Panc1 (cell line): Measurements from ENCODE around the gene PRSS3. TPM values are rescaled to one million over a fixed set of nuclear protein-coding genes. Genes with fewer than 3 reads are reported as not detected.

Source experiments
- ATAC-seq: fragments of 200-7000 bp; cut with Tn5 transposase; 2 replicates; pipeline ENCODE4 v1.9.1; 2020; ENCODE audit warnings: mild to moderate bottlenecking, moderate library complexity
- BruUV-seq: library from RNA; stranded (reverse); fragments of 400-500 nt; replicated peaks from 2 replicates; lab custom pipeline; 2021; lab: Mats Ljungman, UMichigan
- CTCF ChIA-PET: fragments of 300-600 bp; sonication (Branson Sonifier 250); formaldehyde crosslinking; loops from one replicate; lab custom pipeline; 2022; ENCODE audit warnings: antibody characterized with exemption; lab: Charles Lee
- POLR2A ChIA-PET: fragments of 300-600 bp; sonication (Branson Sonifier 250); formaldehyde crosslinking; loops from one replicate; lab custom pipeline; 2022; ENCODE audit warnings: antibody characterized with exemption; lab: Charles Lee
- DNase-seq: peaks from one replicate; pipeline ENCODE4 v3.0.0-alpha.2; 2010; ENCODE audit warnings: low read depth, low spot score
- H3K27ac ChIP-seq: 2 replicates; pipeline ENCODE4 v1.5.1; 2011; ENCODE audit warnings: mild to moderate bottlenecking, low read length, inconsistent platforms
- H3K27me3 ChIP-seq: fragments of 200-500 bp; sonication (Bioruptor generic); 2 replicates; pipeline ENCODE4 v1.6.0; 2014; ENCODE audit warnings: low read length, inconsistent platforms; ENCODE audit not compliant: control insufficient read depth, insufficient read depth
- H3K36me3 ChIP-seq: fragments of 200-500 bp; sonication (Bioruptor generic); 2 replicates; pipeline ENCODE4 v1.5.1; 2014; ENCODE audit warnings: inconsistent platforms, mild to moderate bottlenecking, low read length, moderate library complexity; ENCODE audit not compliant: control insufficient read depth, insufficient read depth
- H3K4me1 ChIP-seq: 2 replicates; pipeline ENCODE4 v1.5.1; 2011; ENCODE audit warnings: inconsistent platforms, mild to moderate bottlenecking, low read length, moderate library complexity; ENCODE audit not compliant: control insufficient read depth, insufficient read depth
- H3K4me3 ChIP-seq, 2 experiments: 2 replicates each; pipeline ENCODE4 v1.5.1; 2011 to 2012; ENCODE audit warnings: low read depth in 2 of 2, low read length in 2 of 2, mild to moderate bottlenecking in 2 of 2, inconsistent platforms in 1 of 2, moderate library complexity in 1 of 2
- H3K9me3 ChIP-seq: fragments of 200-500 bp; sonication (Bioruptor generic); 2 replicates; pipeline ENCODE4 v1.5.1; 2014; ENCODE audit warnings: low read depth, mild to moderate bottlenecking, inconsistent platforms, low read length, moderate library complexity; ENCODE audit not compliant: control insufficient read depth, insufficient read depth
- CTCF ChIP-seq: fragments of 450-650 bp; IDR thresholded peaks from 2 replicates; pipeline ENCODE4 v1.5.1; 2017; ENCODE audit warnings: mild to moderate bottlenecking
- POLR2AphosphoS5 ChIP-seq: IDR thresholded peaks from 2 replicates; pipeline ENCODE4 v1.6.1; 2012; ENCODE audit warnings: mild to moderate bottlenecking, low read depth, low read length, moderate library complexity
- REST ChIP-seq, 2 experiments: IDR thresholded peaks; 2 replicates each; pipeline ENCODE4 v1.6.1; 2011 to 2012; ENCODE audit warnings: low read depth in 2 of 2, control low read depth in 1 of 2, low read length in 1 of 2, mild to moderate bottlenecking in 1 of 2, moderate library complexity in 1 of 2; ENCODE audit not compliant: insufficient read depth in 1 of 2
- SIN3A ChIP-seq: IDR thresholded peaks from 2 replicates; pipeline ENCODE4 v1.6.1; 2012; ENCODE audit warnings: low read depth, mild to moderate bottlenecking, low read length, moderate library complexity, borderline replicate concordance; ENCODE audit not compliant: insufficient read depth
- TCF7L2 ChIP-seq: IDR thresholded peaks from 2 replicates; pipeline ENCODE4 v1.6.1; 2011; ENCODE audit warnings: mild to moderate bottlenecking, low read depth, low read length, inconsistent platforms
- in situ Hi-C: cut with HindIII; loops from 2 replicates; pipeline ENCODE4 v1.10.0; 2016; ENCODE audit warnings: low sequenced_read_pairs, low pct_unique_long_range_greater_than_20kb
- intact Hi-C: fragments of 100-400 bp; cut with micrococcal nuclease; formaldehyde crosslinking; loops from one replicate; pipeline ENCODE4 v1.10.0; 2022; ENCODE audit not compliant: unreplicated experiment
- total RNA-seq: library from RNA; stranded (reverse); gene quantifications from one replicate; pipeline ENCODE4 v1.2.1, GENCODE V29; 2021; ENCODE audit not compliant: unreplicated experiment

PRSS3 gene
- total RNA-seq, 1 experiment from 2014 or later, result 1.0 TPM

- DNase-seq (no peak), ATAC-seq (no peak)
- Histone ChIP-seq H3K27ac (peak overlapping the region; percentile 87), H3K27me3 (no peaks in the 10 kb centered on the region), H3K9me3 (no peaks in the 10 kb centered on the region), H3K36me3 (0 out of 2 replicates have a peak, but pooled peaks cover 3% of the 10 kb centered on the region), H3K4me3 (peak overlapping the region; percentile 71 to 96), H3K4me1 (peaks cover 41% of the 10 kb centered on the region)
- BruUV-seq, result TSS peak; percentile 68
- POLR2A ChIA-PET, result interaction anchor here (0.6 kb wide), 2 partner anchors 45 to 98 kb away, joined by 4 to 11 read pairs; no protein-coding TSS in a partner anchor
- intact Hi-C loops, result loop anchor here (5.0 to 10.0 kb wide), 2 partner anchors 34 to 96 kb away; no protein-coding TSS in a partner anchor
- CTCF ChIA-PET, result interaction anchor here (0.7 kb wide), 1 partner anchor 66 kb away, joined by 13 read pairs; no protein-coding TSS in a partner anchor
- in situ Hi-C loops, result no loop called here
- TF ChIP-seq CTCF (no peak), POLR2AphosphoS5 (no peak), SIN3A (no peak), REST (IDR thresholded peaks at IDR 0.05; ENCODE audit: insufficient read depth in 1 of 2, low read depth in 2 of 2, low read length in 1 of 2) (no peak), TCF7L2 (no peak)
Measured at GRCh38 chr9:33818167-33818846, 22.9 kb downstream of the PRSS3 start.

- Histone ChIP-seq H3K9me3 (no peaks in the 10 kb centered on the region), H3K36me3 (0 out of 2 replicates have a peak, but pooled peaks cover 3% of the 10 kb centered on the region), H3K4me1 (peaks cover 36% of the 10 kb centered on the region), H3K4me3 (peak overlapping the region; percentile 71 to 96), H3K27me3 (no peaks in the 10 kb centered on the region), H3K27ac (peak overlapping the region; percentile 87)
- ATAC-seq (no peak), DNase-seq (no peak)
- TF ChIP-seq TCF7L2 (no peak), REST (IDR thresholded peaks at IDR 0.05; ENCODE audit: insufficient read depth in 1 of 2, low read depth in 2 of 2, low read length in 1 of 2) (no peak), CTCF (no peak), SIN3A (no peak), POLR2AphosphoS5 (no peak)
- in situ Hi-C loops, result no loop called here
- intact Hi-C loops, result loop anchor here (5.0 to 10.0 kb wide), 2 partner anchors 33 to 96 kb away; no protein-coding TSS in a partner anchor
- CTCF ChIA-PET, result interaction anchor here (0.7 kb wide), 1 partner anchor 66 kb away, joined by 13 read pairs; no protein-coding TSS in a partner anchor
- POLR2A ChIA-PET, result no interaction called here
- no TSS peak for BruUV-seq
Measured at GRCh38 chr9:33818847-33819500, 23.6 kb downstream of the PRSS3 start.
